SIG-M5 (cell line): ENCODE data around the gene DNAJB1.

Source experiments
- DNase-seq: peaks from one replicate; lab custom pipeline; 2025; lab: John Stamatoyannopoulos, UW

Gene DNAJB1

GRCh38 chr19:14473073-14473977 lies 44.9 kb downstream of the DNAJB1 start:
- DNase-seq: no peak

GRCh38 chr19:14472202-14472938 lies 45.8 kb downstream of the DNAJB1 start:
- no peak for DNase-seq

- no peak for DNase-seq
These were observed 46.6 kb downstream of the DNAJB1 start for GRCh38 chr19:14471436-14472187.

GRCh38 chr19:14470031-14470876 lies 47.9 kb downstream of the DNAJB1 start:
- no peak for DNase-seq

- no peak for DNase-seq
These were observed 50.4 kb downstream of the DNAJB1 start for GRCh38 chr19:14467816-14468215.

GRCh38 chr19:14467391-14467790 lies 50.8 kb downstream of the DNAJB1 start:
- no peak for DNase-seq
